Heart right ventricle (tissue), 16 donors: Measurements from ENCODE around the gene UBE2D3. TPM values are rescaled to one million over a fixed set of nuclear protein-coding genes. Genes with fewer than 3 reads are reported as not detected.

ENCODE experiments used
- ATAC-seq, 8 donors: fragments of 200-7000 bp; cut with Tn5 transposase; one replicate each; pipeline ENCODE4 v1.9.1; 2020; ENCODE audit warnings: mild to moderate bottlenecking in 8 of 8, moderate library complexity in 8 of 8, moderate number of reproducible peaks in 1 of 8
- DNase-seq, 2 donors: peaks; one replicate each; pipeline ENCODE4 v3.0.0-alpha.2; 2020
- H3K27ac ChIP-seq, 10 donors: fragments of 200-600 bp; sonication (generic) in 2 of 10; one replicate each; pipeline versions ENCODE4 v1.5.0 to v1.8.0; 2020 to 2022; ENCODE audit warnings: mild to moderate bottlenecking in 3 of 10
- H3K27me3 ChIP-seq, 7 donors: fragments of 200-600 bp; one replicate each; pipeline ENCODE4 v1.8.0; 2021 to 2022; ENCODE audit warnings: mild to moderate bottlenecking in 2 of 7
- H3K36me3 ChIP-seq, 9 donors: fragments of 200-600 bp; sonication (generic) in 1 of 9; one replicate each; pipeline versions ENCODE4 v1.5.0 to v1.8.0; 2020 to 2022; ENCODE audit warnings: mild to moderate bottlenecking in 2 of 9
- H3K4me1 ChIP-seq, 9 donors: fragments of 200-600 bp; sonication (generic) in 1 of 9; one replicate each; pipeline versions ENCODE4 v1.5.0 to v1.8.0; 2020 to 2022; ENCODE audit warnings: mild to moderate bottlenecking in 4 of 9
- H3K4me3 ChIP-seq, 10 donors: fragments of 200-600 bp; sonication (generic) in 2 of 10; one replicate each; pipeline versions ENCODE4 v1.5.0 to v1.8.0; 2020 to 2022; ENCODE audit warnings: mild to moderate bottlenecking in 7 of 10, moderate library complexity in 2 of 10
- H3K9me3 ChIP-seq, 11 donors: fragments of 200-600 bp in 10 of 11; sonication (generic) in 2 of 11; one replicate each; pipeline versions ENCODE4 v1.5.0 to v1.8.0; 2013 to 2022; ENCODE audit warnings: mild to moderate bottlenecking in 2 of 11, control low read depth in 1 of 11, moderate library complexity in 1 of 11
- WGBS, 2 donors: extraction: QIAGEN DNeasy Blood & Tissue Kit; methylation state at CpG; one replicate each; pipeline ENCODE4 v1.1.7; 2013; ENCODE audit warnings: inconsistent platforms in 1 of 2; 5-methylcytosine and 5-hydroxymethylcytosine counted together
- intact Hi-C, 10 donors: fragments of 100-400 bp; cut with DNase I; formaldehyde crosslinking; loops; one replicate each; pipeline versions ENCODE4 v1.11.1 to v1.14.2; 2022
- polyA plus RNA-seq, 2 donors: library from polyadenylated mRNA; stranded (reverse); fragments of 200-250 nt; gene quantifications; one replicate each; pipeline ENCODE4 v1.2.3, GENCODE V29; 2013
- total RNA-seq, 10 donors: library from RNA; stranded (reverse); fragmentation: NEBNext Ultra II Directional in 3 of 10; extraction: Animal tissue kit (Norgen Biotek cat#: 25700) in 3 of 10; gene quantifications; one replicate each; pipeline versions ENCODE4 v1.2.1 to v1.2.4, GENCODE V29; 2021 to 2023
- TF ChIP-seq, protein P1 (sequence below), 9 donors: fragments of 200-600 bp; sonication (generic) in 2 of 9; IDR thresholded peaks; one replicate each; pipeline versions ENCODE4 v1.5.0 to v1.8.0; 2021 to 2022; ENCODE audit warnings: antibody characterized with exemption in 9 of 9, mild to moderate bottlenecking in 5 of 9, moderate library complexity in 1 of 9
- donor health status: Arrhythmogenic right ventricular cardiomyopathy.
- donor health status: ischemic (EF 13 %, LVEDD 7.1; RV severe dilation, severe dysfunction).
- donor health status: healthy with polysubstance abuse.
- donor health status: DM: no; HTN: yes; CAD: no.
- donor health status: DM: no; HTN: no; CAD: no.
- donor health status: ischemic (EF 25% LVEDD 6.9; RV normal size, moderate dysfunction).
- donor health status: ischemic (EF 25% LVEDD 5.7; RV mildly dilated, moderate dysfunction).
- donor health status: healthy.
- donor health status: DM: yes; HTN: yes; CAD: no.
- donor health status: Ischemic cardiomyopathy.
- donor health status: ischemic (EF 35%, LVEDD 5.7; RV mildly dilated, moderate dysfunction).
- donor health status: nonischemic (EF 11% LVEDD 7.7; RV severe dilation, severe dysfunction).
- donor health status: DM: yes; HTN: yes; CAD: no.
- donor health status: PGD.
- donor health status: ischemic (EF 29% LVEDD 5.4; RV normal size, mild dysfunction).
- donor health status: nonischemic (EF 23%, LVEDD 6.1; RV moderate dilation, normal function).

UBE2D3 gene
- total and polyA plus RNA-seq, 12 donors = 99.3 to 297 (median 247) TPM

- no peaks in the 10 kb centered on the region for H3K36me3 ChIP-seq
- DNase-seq (no peak), ATAC-seq (no peak)
- no peak overlapping the region for H3K4me3 ChIP-seq
- intact Hi-C loops = no loop called here
- H3K27ac ChIP-seq = no peak overlapping the region
- no peaks in the 10 kb centered on the region for H3K9me3 ChIP-seq
- H3K27me3 ChIP-seq = no peaks in the 10 kb centered on the region
- TF ChIP-seq, protein P1, sequence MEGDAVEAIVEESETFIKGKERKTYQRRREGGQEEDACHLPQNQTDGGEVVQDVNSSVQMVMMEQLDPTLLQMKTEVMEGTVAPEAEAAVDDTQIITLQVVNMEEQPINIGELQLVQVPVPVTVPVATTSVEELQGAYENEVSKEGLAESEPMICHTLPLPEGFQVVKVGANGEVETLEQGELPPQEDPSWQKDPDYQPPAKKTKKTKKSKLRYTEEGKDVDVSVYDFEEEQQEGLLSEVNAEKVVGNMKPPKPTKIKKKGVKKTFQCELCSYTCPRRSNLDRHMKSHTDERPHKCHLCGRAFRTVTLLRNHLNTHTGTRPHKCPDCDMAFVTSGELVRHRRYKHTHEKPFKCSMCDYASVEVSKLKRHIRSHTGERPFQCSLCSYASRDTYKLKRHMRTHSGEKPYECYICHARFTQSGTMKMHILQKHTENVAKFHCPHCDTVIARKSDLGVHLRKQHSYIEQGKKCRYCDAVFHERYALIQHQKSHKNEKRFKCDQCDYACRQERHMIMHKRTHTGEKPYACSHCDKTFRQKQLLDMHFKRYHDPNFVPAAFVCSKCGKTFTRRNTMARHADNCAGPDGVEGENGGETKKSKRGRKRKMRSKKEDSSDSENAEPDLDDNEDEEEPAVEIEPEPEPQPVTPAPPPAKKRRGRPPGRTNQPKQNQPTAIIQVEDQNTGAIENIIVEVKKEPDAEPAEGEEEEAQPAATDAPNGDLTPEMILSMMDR (IDR thresholded peaks at IDR 0.05) = no peak
- H3K4me1 ChIP-seq = no peaks in the 10 kb centered on the region
- 93% methylated on average over 1 of the region's 1 CpG for whole genome bisulfite sequencing, 2 donors
Observed at GRCh38 chr4:102775805-102776204, 51.5 kb downstream of the UBE2D3 start.

DNA sequence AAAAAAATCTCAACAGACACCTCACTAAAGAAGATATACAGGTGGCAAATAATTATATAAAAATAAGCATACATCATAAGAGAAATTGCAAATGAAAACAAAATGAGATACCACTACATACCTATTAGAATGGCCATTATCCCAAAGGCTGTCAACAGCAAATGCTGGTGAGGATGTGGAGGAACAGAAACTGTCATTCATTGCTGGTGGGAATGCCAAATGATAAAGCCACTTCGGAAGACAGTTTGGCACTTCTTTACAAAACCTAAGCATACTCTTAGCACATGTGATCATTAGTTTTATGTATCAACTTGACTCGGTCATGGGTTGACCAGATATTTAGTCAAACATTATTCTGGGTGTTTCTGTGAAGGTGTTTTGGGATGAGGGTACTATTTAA lies 53.1 kb downstream of the UBE2D3 start:
- TF ChIP-seq, protein P1 (IDR thresholded peaks at IDR 0.05) = no peak
- intact Hi-C loops = no loop called here
- Histone ChIP-seq H3K27me3 (no peaks in the 10 kb centered on the region), H3K4me3 (no peak overlapping the region), H3K4me1 (no peaks in the 10 kb centered on the region), H3K9me3 (no peaks in the 10 kb centered on the region), H3K36me3 (no peaks in the 10 kb centered on the region), H3K27ac (no peak overlapping the region)
- no peak for DNase-seq
- WGBS, 2 donors = 36 to 45% methylated on average over 2 of the region's 2 CpGs
- ATAC-seq = peak in 3 of 8 donors; percentile 27 to 58 (median 53)

DNA sequence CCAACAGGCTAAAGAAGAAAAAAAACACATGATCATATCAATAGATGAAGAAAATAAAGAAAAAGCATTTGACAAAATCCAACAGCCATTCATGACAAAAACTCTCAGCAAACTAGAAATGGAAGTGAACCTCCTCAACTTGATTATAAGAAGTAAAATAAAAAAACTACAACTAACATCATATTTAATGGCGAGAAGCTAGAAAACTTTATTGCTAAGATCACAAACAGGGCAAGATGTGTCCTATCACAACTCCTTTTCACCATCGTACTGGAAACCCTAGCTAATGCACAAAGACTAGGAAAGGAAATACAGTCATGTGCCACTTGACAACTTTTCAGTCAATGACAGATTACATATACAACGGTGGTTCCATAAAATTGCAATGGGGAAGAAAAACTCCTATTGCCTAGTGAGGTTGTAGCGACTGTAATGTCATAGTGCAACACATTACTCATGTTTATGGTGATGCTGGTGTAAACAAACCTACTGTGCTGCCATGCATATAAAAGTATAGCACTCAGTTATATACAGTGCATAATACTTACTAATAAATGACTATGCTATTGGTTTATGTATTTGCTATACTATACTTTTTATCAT lies 54.5 kb downstream of the UBE2D3 start:
- Histone ChIP-seq H3K4me1 (no peaks in the 10 kb centered on the region), H3K9me3 (no peaks in the 10 kb centered on the region), H3K36me3 (no peaks in the 10 kb centered on the region), H3K27me3 (no peaks in the 10 kb centered on the region), H3K4me3 (no peak overlapping the region), H3K27ac (no peak overlapping the region)
- intact Hi-C loops = no loop called here
- TF ChIP-seq, protein P1 (IDR thresholded peaks at IDR 0.05) = no peak
- ATAC-seq (no peak), DNase-seq (no peak)
- WGBS, 2 donors = 85% methylated on average over 4 of the region's 4 CpGs

DNA sequence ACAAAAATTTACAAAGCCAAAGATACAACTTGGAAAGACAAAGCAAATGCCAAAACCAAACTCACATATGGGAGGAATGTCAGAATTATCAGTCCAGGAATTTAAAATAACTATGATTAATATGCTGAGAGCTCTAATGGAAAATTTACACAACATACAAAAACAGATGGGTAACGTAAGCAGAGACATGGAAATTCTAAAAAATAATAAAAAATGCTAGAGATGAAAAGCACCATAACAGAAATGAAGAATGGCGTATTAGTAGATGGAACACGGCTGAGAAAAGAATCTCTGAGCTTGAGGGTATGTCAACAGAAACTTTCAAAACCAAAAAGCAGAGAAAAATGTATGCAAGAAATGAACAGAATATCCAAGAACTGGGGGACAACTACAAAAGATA lies 62.5 kb downstream of the UBE2D3 start:
- ATAC-seq (no peak), DNase-seq (no peak)
- Histone ChIP-seq H3K36me3 (no peaks in the 10 kb centered on the region), H3K9me3 (no peaks in the 10 kb centered on the region), H3K27me3 (no peaks in the 10 kb centered on the region), H3K4me1 (peaks cover 0 to 12% (median 6%) of the 10 kb centered on the region in 9 donors), H3K4me3 (no peak overlapping the region), H3K27ac (no peak overlapping the region)
- 93 to 95% methylated on average over 3 of the region's 3 CpGs for WGBS, 2 donors
- intact Hi-C loops = loop anchor here in 4 of 10 donors (5.0 to 10.0 kb wide), 3 partner anchors 60 to 102 kb away; partner anchors contain the start of genes UBE2D3 (in 3 of the 4) and CISD2 (in 1 of the 4)
- TF ChIP-seq, protein P1 (IDR thresholded peaks at IDR 0.05) = no peak
